PC-9 (cell line): ENCODE data around the gene KRT3.

ENCODE experiments used
- CTCF ChIP-seq: fragments of 200-600 bp; sonication (generic); conservative IDR thresholded peaks from 2 replicates; pipeline ENCODE4 v1.6.1; 2017; ENCODE audit warnings: mixed run types, antibody characterized with exemption, mild to moderate bottlenecking, moderate library complexity
- EZH2 ChIP-seq: fragments of 200-600 bp; sonication (generic); IDR thresholded peaks from 2 replicates; pipeline ENCODE4 v1.8.0; 2017; ENCODE audit warnings: antibody characterized with exemption, low read depth

DNA sequence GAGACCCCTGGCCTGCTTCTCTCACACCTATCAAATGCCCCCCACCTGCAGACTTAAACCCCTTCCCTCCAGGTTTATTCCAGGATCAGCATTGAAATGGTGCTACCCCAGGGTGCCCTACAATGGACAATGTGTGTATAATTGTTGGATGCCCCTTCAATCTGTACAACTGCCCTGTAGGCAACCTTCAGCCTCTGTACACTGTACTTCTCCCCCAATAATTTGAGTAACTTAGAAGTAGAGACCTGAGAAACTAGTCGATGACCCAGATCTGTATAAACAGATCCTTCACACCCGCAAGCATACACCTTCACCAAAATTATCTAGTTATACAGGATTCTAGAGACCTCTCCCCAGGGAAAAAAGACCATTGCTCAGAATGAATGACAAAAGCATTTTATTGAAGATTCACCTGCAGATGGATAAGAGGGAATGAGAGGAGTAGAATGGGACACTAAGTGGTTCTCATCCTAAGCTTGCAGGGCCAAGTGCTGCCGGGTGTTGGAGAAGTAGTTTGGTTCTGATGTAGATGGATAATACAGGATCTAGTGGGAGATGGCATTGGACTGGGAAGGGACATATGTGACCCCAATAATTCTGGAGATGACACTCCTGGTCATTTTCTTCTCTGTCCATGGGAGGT lies 10.4 kb upstream of the KRT3 start:
- TF ChIP-seq CTCF, result no peak
- TF ChIP-seq EZH2, result no peak
